K562 (cell line): ENCODE results near the gene COPB2. TPM values are rescaled to one million over a fixed set of nuclear protein-coding genes. Genes with fewer than 3 reads are reported as not detected.

Experiments used
- ATAC-seq: fragments of 200-7000 bp; cut with Tn5 transposase; 3 replicates; pipeline ENCODE4 v1.9.1; 2020; ENCODE audit warnings: moderate library complexity
- BruUV-seq: library from RNA; stranded (reverse); fragments of 400-500 nt; replicated peaks from 2 replicates; lab custom pipeline; 2021; lab: Mats Ljungman, UMichigan
- CTCF ChIA-PET: fragments of 300-600 bp; formaldehyde crosslinking; extraction: SDS; loops from one replicate; lab custom pipeline; 2021; ENCODE audit warnings: low intra/inter-chr PET ratio; lab: Yijun Ruan, JAX
- POLR2A ChIA-PET: fragments of 300-600, 350-650 bp; sonication (Branson Sonifier 250); formaldehyde crosslinking; extraction: SDS; loops from one replicate; lab custom pipeline; 2021; ENCODE audit warnings: antibody characterized with exemption, inconsistent platforms; lab: Yijun Ruan, JAX
- DNase-seq, 4 experiments: peaks; one replicate each; pipeline versions ENCODE4 v3.0.0 to v3.0.0-alpha.2; 2011 to 2018; ENCODE audit warnings: low spot score in 3 of 4, mixed read lengths in 3 of 4; ENCODE audit errors: extremely low read depth in 1 of 4
- FAIRE-seq: peaks from 2 replicates; lab custom pipeline; 2011; peaks lifted over from hg19 to GRCh38; lab: Jason Lieb, UNC
- H2AFZ ChIP-seq: 2 replicates; pipeline ENCODE4 v1.6.0; 2011; ENCODE audit warnings: low read depth, low read length, control low read depth, inconsistent platforms
- H3K27ac ChIP-seq: fragments of 200-600 bp; 3 replicates; pipeline ENCODE4 v1.8.0; 2011; ENCODE audit warnings: low read depth, mild to moderate bottlenecking, control low read depth, inconsistent platforms, low read length, moderate library complexity, mixed read lengths; ENCODE audit errors: extremely low read depth
- H3K27me3 ChIP-seq, 2 experiments: fragments of 300-600 bp in 1 of 2; 2 replicates in 1 of 2; 3 replicates in 1 of 2; pipeline versions ENCODE4 v1.6.0 to v1.8.0; 2011; ENCODE audit warnings: inconsistent platforms in 2 of 2, low read length in 2 of 2, mild to moderate bottlenecking in 1 of 2, mixed read lengths in 1 of 2, moderate library complexity in 1 of 2; ENCODE audit not compliant: control insufficient read depth in 2 of 2, insufficient read depth in 2 of 2
- H3K36me3 ChIP-seq: fragments of 300-600 bp; 3 replicates; pipeline ENCODE4 v1.8.0; 2011; ENCODE audit warnings: mild to moderate bottlenecking, low read length, inconsistent platforms; ENCODE audit not compliant: control insufficient read depth, insufficient read depth
- H3K4me1 ChIP-seq, 2 experiments: fragments of 200-600 bp in 1 of 2; replicated peaks in 1 of 2; 2 replicates in 1 of 2; 3 replicates in 1 of 2; pipeline versions ENCODE4 v1.5.1 to v1.8.0; 2011; ENCODE audit warnings: inconsistent platforms in 2 of 2, low read length in 2 of 2, mild to moderate bottlenecking in 1 of 2, mixed read lengths in 1 of 2, moderate library complexity in 1 of 2; ENCODE audit not compliant: control insufficient read depth in 2 of 2, insufficient read depth in 2 of 2
- H3K4me2 ChIP-seq: 2 replicates; pipeline ENCODE4 v1.6.1; 2011; ENCODE audit warnings: low read length, control low read depth, inconsistent platforms, mixed read lengths; ENCODE audit not compliant: insufficient read depth
- H3K4me3 ChIP-seq: fragments of 200-600 bp; sonication (generic), shearing (Covaris generic); 2 replicates; pipeline ENCODE4 v1.5.1; 2016; ENCODE audit warnings: control low read depth, inconsistent platforms
- H3K79me2 ChIP-seq: fragments of 200-600 bp; 3 replicates; pipeline ENCODE4 v1.8.0; 2011; ENCODE audit warnings: low read length, inconsistent platforms; ENCODE audit not compliant: control insufficient read depth, insufficient read depth
- H3K9ac ChIP-seq, 2 experiments: 2 replicates each; pipeline versions ENCODE4 v1.6.0 to v1.6.1; 2011; ENCODE audit warnings: low read depth in 2 of 2, low read length in 2 of 2, control low read depth in 1 of 2, inconsistent platforms in 1 of 2, mild to moderate bottlenecking in 1 of 2, mixed read lengths in 1 of 2; ENCODE audit not compliant: insufficient read depth in 1 of 2
- H3K9me1 ChIP-seq: one replicate; pipeline ENCODE4 v1.6.0; 2011; ENCODE audit warnings: inconsistent platforms, mild to moderate bottlenecking, low read length, moderate library complexity; ENCODE audit not compliant: control insufficient read depth, insufficient read depth
- H3K9me3 ChIP-seq: replicated peaks from 2 replicates; pipeline ENCODE4 v1.5.1; 2011; ENCODE audit warnings: low read depth, low read length, inconsistent platforms; ENCODE audit not compliant: control insufficient read depth, insufficient read depth
- H4K20me1 ChIP-seq: replicated peaks from 2 replicates; pipeline ENCODE4 v1.6.1; 2011; ENCODE audit warnings: low read length, inconsistent platforms, mixed read lengths; ENCODE audit not compliant: control insufficient read depth, insufficient read depth
- ADNP ChIP-seq: fragments of 200-800 bp; sonication (Bioruptor generic); IDR thresholded peaks from 2 replicates; pipeline ENCODE4 v1.6.1; 2016; ENCODE audit warnings: missing genetic modification characterization, missing compliant biosample characterization
- ARID2 ChIP-seq: fragments of 450-650 bp; IDR thresholded peaks from 2 replicates; pipeline ENCODE4 v1.6.1; 2017; ENCODE audit warnings: antibody characterized with exemption, mild to moderate bottlenecking
- CHD4 ChIP-seq: fragments of 200-600 bp; sonication (generic); IDR thresholded peaks from 3 replicates; pipeline ENCODE4 v1.6.1; 2012; ENCODE audit warnings: low read depth, mild to moderate bottlenecking, mixed read lengths, low read length, inconsistent platforms; ENCODE audit not compliant: insufficient read depth, insufficient replicate concordance, poor library complexity, severe bottlenecking
- FOXM1 ChIP-seq, 2 experiments: fragments of 450-650 bp in 1 of 2; sonication (generic) in 1 of 2; formaldehyde crosslinking in 1 of 2; IDR thresholded peaks; 2 replicates each; pipeline versions ENCODE4 v1.6.1 to v1.9.0; 2017 to 2022; ENCODE audit warnings: low read depth in 2 of 2, mild to moderate bottlenecking in 2 of 2, missing genetic modification reagents in 1 of 2, moderate library complexity in 1 of 2
- GABPB1 ChIP-seq: sonication (generic); formaldehyde crosslinking; IDR thresholded peaks from 2 replicates; pipeline ENCODE4 v1.8.0; 2022; ENCODE audit warnings: mild to moderate bottlenecking, missing genetic modification reagents
- MAZ ChIP-seq, 2 experiments: fragments of 450-650 bp in 1 of 2; sonication (generic) in 1 of 2; formaldehyde crosslinking; IDR thresholded peaks in 1 of 2; conservative IDR thresholded peaks in 1 of 2; 2 replicates each; pipeline versions ENCODE4 v1.4.0 to v1.5.0; 2020; ENCODE audit warnings: mild to moderate bottlenecking in 1 of 2, missing genetic modification reagents in 1 of 2
- NFIX ChIP-seq: fragments of 250-450 bp; sonication (Bioruptor Pico); IDR thresholded peaks from 2 replicates; pipeline ENCODE4 v1.4.0; 2020; ENCODE audit warnings: low read depth, mild to moderate bottlenecking, moderate library complexity
- RNF2 ChIP-seq: sonication (generic); IDR thresholded peaks from 2 replicates; pipeline ENCODE4 v1.6.1; 2016
- SMARCB1 ChIP-seq: IDR thresholded peaks from 2 replicates; pipeline ENCODE4 v1.6.1; 2011; ENCODE audit warnings: improper control_type of control experiment, low read depth; ENCODE audit not compliant: insufficient read length
- SMARCE1 ChIP-seq: fragments of 450-650 bp; IDR thresholded peaks from 2 replicates; pipeline ENCODE4 v1.7.1; 2016; ENCODE audit warnings: mild to moderate bottlenecking
- SMC3 ChIP-seq: conservative IDR thresholded peaks from 2 replicates; pipeline ENCODE4 v1.6.1; 2011; ENCODE audit warnings: low read depth, low read length, improper control_type of control experiment; ENCODE audit not compliant: insufficient read depth
- SPI1 ChIP-seq: IDR thresholded peaks from 2 replicates; pipeline ENCODE4 v1.6.1; 2011; ENCODE audit warnings: low read depth, low read length, control low read depth, borderline replicate concordance
- WGBS: fragments of 100-300 bp; shearing (Covaris generic); methylation state at CpG from one replicate; pipeline ENCODE4 v1.1.6; 2016; ENCODE audit warnings: low coverage, mixed read lengths; ENCODE audit not compliant: insufficient coverage; ENCODE audit errors: missing lambda C conversion rate; 5-methylcytosine and 5-hydroxymethylcytosine counted together
- in situ Hi-C: fragments of 300-500 bp; cut with MboI; formaldehyde crosslinking; loops from 4 replicates; pipeline ENCODE4 v1.15.0; 2018; ENCODE audit warnings: inconsistent platforms, mixed read lengths
- intact Hi-C: fragments of 100-400 bp; cut with micrococcal nuclease; formaldehyde crosslinking; loops from 2 replicates; pipeline ENCODE4 v1.14.2; 2022
- polyA plus RNA-seq, 8 experiments: library from polyadenylated mRNA; depleted of rRNA in 4 of 8; stranded (reverse) in 5 of 8; unstranded in 3 of 8; fragments of >200 nt; fragmentation: Nextera tagmentation in 2 of 8; fragmentation: Illumina TruSeq in 1 of 8; extraction: Ambion mirVana in 2 of 8; extraction: Trizol in 1 of 8; gene quantifications; 2 replicates each; pipeline versions ENCODE4 v1.2.1 to v1.2.3, GENCODE V29; 2011 to 2014; ENCODE audit warnings: inconsistent platforms in 1 of 8, missing spikeins in 1 of 8
- total RNA-seq, 7 experiments: library from RNA; depleted of rRNA in 6 of 7; stranded (reverse); fragments of >200 nt in 6 of 7; fragmentation: Illumina TruSeq in 2 of 7; extraction: Trizol in 2 of 7; gene quantifications; 2 replicates each; pipeline versions ENCODE4 v1.2.1 to v1.2.3, GENCODE V29; 2011 to 2021; ENCODE audit warnings: low replicate concordance in 1 of 7
- TF ChIP-seq, protein P1 (sequence below): sonication (generic); formaldehyde crosslinking; IDR thresholded peaks from 2 replicates; pipeline ENCODE4 v1.8.0; 2023; ENCODE audit warnings: mild to moderate bottlenecking, missing genetic modification reagents
- TF ChIP-seq, protein P2 (sequence below): sonication (generic); formaldehyde crosslinking; IDR thresholded peaks from 2 replicates; pipeline ENCODE4 v1.8.0; 2022; ENCODE audit warnings: missing genetic modification reagents, mild to moderate bottlenecking, moderate library complexity, borderline replicate concordance
- TF ChIP-seq, protein P3 (sequence below), 2 experiments: fragments of 250-450 bp in 1 of 2; fragments of 450-650 bp in 1 of 2; sonication (Bioruptor Pico) in 1 of 2; IDR thresholded peaks; 2 replicates each; pipeline versions ENCODE4 v1.6.1 to v1.8.0; 2016 to 2021; ENCODE audit warnings: mild to moderate bottlenecking in 2 of 2, moderate library complexity in 2 of 2, missing compliant biosample characterization in 1 of 2, missing genetic modification characterization in 1 of 2

The COPB2 gene
- total and polyA plus RNA-seq, 9 of the 15 experiments (the other 6 are each of a cell fraction or from before 2014, with no cell fraction given) = 64.3 to 189 (median 130) TPM

DNA sequence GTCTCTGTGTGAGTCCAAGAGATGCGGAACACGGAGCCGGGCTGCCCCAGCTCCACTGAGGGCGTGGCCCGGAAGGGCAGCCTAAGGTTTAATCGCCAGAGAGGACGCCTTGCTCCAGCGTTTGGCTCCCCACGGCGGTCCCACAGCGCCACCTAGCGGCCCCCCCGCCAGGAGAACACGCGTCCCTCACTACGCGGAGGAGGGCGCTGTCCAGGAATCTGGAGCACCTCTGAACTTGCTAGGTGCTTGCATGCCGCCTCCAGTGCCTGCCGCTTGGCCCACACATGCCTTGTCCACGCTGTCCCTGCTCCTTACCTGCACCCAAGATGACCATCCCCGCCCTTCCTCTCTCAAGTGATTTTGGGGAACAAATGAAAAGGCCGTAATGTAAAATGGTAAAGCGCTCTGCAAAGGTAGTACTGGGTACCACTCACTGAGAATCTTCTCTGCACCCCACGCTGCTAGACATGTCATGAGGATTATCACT, 60.0 kb downstream of the COPB2 start:
- H3K9me3 ChIP-seq = no peaks in the 10 kb centered on the region
- ChIA-PET POLR2A (interaction anchor here (0.6 to 1.0 kb wide), 4 partner anchors 12 to 393 kb away, joined by 3 to 4 read pairs (median 3); no protein-coding TSS in a partner anchor), CTCF (interaction anchor here (0.5 to 2.6 kb wide), 8 partner anchors 25 to 735 kb away, joined by 3 to 43 read pairs (median 3); partner anchors contain the start of gene CEP70)
- H3K9me1 ChIP-seq = no peaks in the 10 kb centered on the region
- no peaks in the 10 kb centered on the region for H4K20me1 ChIP-seq
- peaks cover 17 to 29% of the 10 kb centered on the region in 2 experiments; a peak in 4 of 5 replicates for H3K4me1 ChIP-seq
- peak overlapping the region; percentile 19 to 72; a peak in 2 of 4 replicates for H3K9ac ChIP-seq
- no peaks in the 10 kb centered on the region for H3K27me3 ChIP-seq
- intact Hi-C loops = loop anchor here (2.0 to 10.0 kb wide), 6 partner anchors 31 to 392 kb away; no protein-coding TSS in a partner anchor
- peak overlapping the region; percentile 86 for H3K4me2 ChIP-seq
- no TSS peak for BruUV-seq
- no peaks in the 10 kb centered on the region for H3K79me2 ChIP-seq
- FAIRE-seq = peak; percentile 90
- in situ Hi-C loops = no loop called here
- DNase-seq = peak; percentile 93 to 96 (median 94)
- H2AFZ ChIP-seq = peak overlapping the region; percentile 93
- peak; percentile 99 for ATAC-seq
- H3K36me3 ChIP-seq = no peaks in the 10 kb centered on the region; the same call in 2 of the 3 replicates
- no peak overlapping the region; the same call in 2 of the 3 replicates for H3K27ac ChIP-seq
- WGBS = 11% methylated on average over 25 of the region's 25 CpGs
- H3K4me3 ChIP-seq = 0 out of 2 replicates have a peak overlapping the region, but pooled peaks have one; percentile 18
- TF ChIP-seq CHD4 = no peak
- peak; percentile 71 for TF ChIP-seq SMARCB1
- TF ChIP-seq ARID2 = peak; percentile 92
- TF ChIP-seq ADNP (tag) = peak; percentile 53; the same call in 1 of the 2 replicates
- TF ChIP-seq, protein P1, sequence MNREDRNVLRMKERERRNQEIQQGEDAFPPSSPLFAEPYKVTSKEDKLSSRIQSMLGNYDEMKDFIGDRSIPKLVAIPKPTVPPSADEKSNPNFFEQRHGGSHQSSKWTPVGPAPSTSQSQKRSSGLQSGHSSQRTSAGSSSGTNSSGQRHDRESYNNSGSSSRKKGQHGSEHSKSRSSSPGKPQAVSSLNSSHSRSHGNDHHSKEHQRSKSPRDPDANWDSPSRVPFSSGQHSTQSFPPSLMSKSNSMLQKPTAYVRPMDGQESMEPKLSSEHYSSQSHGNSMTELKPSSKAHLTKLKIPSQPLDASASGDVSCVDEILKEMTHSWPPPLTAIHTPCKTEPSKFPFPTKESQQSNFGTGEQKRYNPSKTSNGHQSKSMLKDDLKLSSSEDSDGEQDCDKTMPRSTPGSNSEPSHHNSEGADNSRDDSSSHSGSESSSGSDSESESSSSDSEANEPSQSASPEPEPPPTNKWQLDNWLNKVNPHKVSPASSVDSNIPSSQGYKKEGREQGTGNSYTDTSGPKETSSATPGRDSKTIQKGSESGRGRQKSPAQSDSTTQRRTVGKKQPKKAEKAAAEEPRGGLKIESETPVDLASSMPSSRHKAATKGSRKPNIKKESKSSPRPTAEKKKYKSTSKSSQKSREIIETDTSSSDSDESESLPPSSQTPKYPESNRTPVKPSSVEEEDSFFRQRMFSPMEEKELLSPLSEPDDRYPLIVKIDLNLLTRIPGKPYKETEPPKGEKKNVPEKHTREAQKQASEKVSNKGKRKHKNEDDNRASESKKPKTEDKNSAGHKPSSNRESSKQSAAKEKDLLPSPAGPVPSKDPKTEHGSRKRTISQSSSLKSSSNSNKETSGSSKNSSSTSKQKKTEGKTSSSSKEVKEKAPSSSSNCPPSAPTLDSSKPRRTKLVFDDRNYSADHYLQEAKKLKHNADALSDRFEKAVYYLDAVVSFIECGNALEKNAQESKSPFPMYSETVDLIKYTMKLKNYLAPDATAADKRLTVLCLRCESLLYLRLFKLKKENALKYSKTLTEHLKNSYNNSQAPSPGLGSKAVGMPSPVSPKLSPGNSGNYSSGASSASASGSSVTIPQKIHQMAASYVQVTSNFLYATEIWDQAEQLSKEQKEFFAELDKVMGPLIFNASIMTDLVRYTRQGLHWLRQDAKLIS = peak; percentile 51; the same call in 1 of the 2 replicates
- TF ChIP-seq SPI1 = 0 out of 2 replicates have a peak, but pooled peaks have one; percentile 18
- TF ChIP-seq, protein P2, sequence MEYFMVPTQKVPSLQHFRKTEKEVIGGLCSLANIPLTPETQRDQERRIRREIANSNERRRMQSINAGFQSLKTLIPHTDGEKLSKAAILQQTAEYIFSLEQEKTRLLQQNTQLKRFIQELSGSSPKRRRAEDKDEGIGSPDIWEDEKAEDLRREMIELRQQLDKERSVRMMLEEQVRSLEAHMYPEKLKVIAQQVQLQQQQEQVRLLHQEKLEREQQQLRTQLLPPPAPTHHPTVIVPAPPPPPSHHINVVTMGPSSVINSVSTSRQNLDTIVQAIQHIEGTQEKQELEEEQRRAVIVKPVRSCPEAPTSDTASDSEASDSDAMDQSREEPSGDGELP (CRISPR knock-in tag) = peak; percentile 84
- TF ChIP-seq SMARCE1 = peak; percentile 19; the same call in 1 of the 2 replicates
- TF ChIP-seq MAZ (CRISPR knock-in tag; conservative IDR thresholded peaks at IDR 0.05 in 1 of 2, IDR thresholded peaks at IDR 0.05 in 1 of 2) = peak; percentile 86 to 89; a peak in 3 of 4 replicates
- no peak for TF ChIP-seq NFIX (CRISPR knock-in tag)
- peak; percentile 98 for TF ChIP-seq SMC3
- TF ChIP-seq, protein P3, sequence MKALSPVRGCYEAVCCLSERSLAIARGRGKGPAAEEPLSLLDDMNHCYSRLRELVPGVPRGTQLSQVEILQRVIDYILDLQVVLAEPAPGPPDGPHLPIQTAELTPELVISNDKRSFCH (CRISPR knock-in tag; IDR thresholded peaks at IDR 0.05) = no peak
- TF ChIP-seq, protein P3 (tag; IDR thresholded peaks at IDR 0.05) = peak; percentile 72; the same call in 1 of the 2 replicates
- TF ChIP-seq GABPB1 = peak; percentile 85
- no peak for TF ChIP-seq FOXM1 (IDR thresholded peaks at IDR 0.05; ENCODE audit: low read depth)
- TF ChIP-seq FOXM1 (CRISPR knock-in tag; IDR thresholded peaks at IDR 0.05; ENCODE audit: low read depth) = no peak
- TF ChIP-seq RNF2 = peak; percentile 60; the same call in 1 of the 2 replicates
